H1 (cell line): ENCODE data around the gene GSPT1. TPM values are rescaled to one million over a fixed set of nuclear protein-coding genes. Genes with fewer than 3 reads are reported as not detected.

Experiments
- CHD7 ChIP-seq: fragments of 300-600 bp; sonication (generic); IDR thresholded peaks from 2 replicates; pipeline ENCODE4 v1.7.1; 2012; ENCODE audit warnings: low read length, moderate library complexity, mild to moderate bottlenecking, inconsistent platforms; ENCODE audit not compliant: insufficient replicate concordance
- CTBP2 ChIP-seq: IDR thresholded peaks from 2 replicates; pipeline ENCODE4 v1.7.0; 2011; ENCODE audit warnings: borderline replicate concordance, mild to moderate bottlenecking, moderate library complexity, mixed read lengths, low read length; ENCODE audit not compliant: insufficient read depth, insufficient read length
- FOSL1 ChIP-seq: IDR thresholded peaks from 2 replicates; pipeline ENCODE4 v1.6.1; 2011; ENCODE audit warnings: mild to moderate bottlenecking, low read depth, low read length, moderate library complexity; ENCODE audit not compliant: insufficient read depth
- NANOG ChIP-seq: IDR thresholded peaks from 2 replicates; pipeline ENCODE4 v1.6.1; 2011; ENCODE audit warnings: low read length, low read depth, mild to moderate bottlenecking, inconsistent platforms; ENCODE audit not compliant: insufficient read depth, poor library complexity, severe bottlenecking
- RBBP5 ChIP-seq: IDR thresholded peaks from 2 replicates; pipeline ENCODE4 v1.7.1; 2012; ENCODE audit warnings: low read depth, mild to moderate bottlenecking, inconsistent platforms, low read length, moderate library complexity, borderline replicate concordance
- RXRA ChIP-seq: IDR thresholded peaks from 2 replicates; pipeline ENCODE4 v1.6.1; 2011; ENCODE audit warnings: low read depth, mild to moderate bottlenecking, low read length, moderate library complexity; ENCODE audit not compliant: insufficient read depth
- SAP30 ChIP-seq: fragments of 300-600 bp; sonication (generic); IDR thresholded peaks from 2 replicates; pipeline ENCODE4 v1.7.1; 2012; ENCODE audit warnings: low read length, moderate library complexity, mild to moderate bottlenecking, inconsistent platforms; ENCODE audit not compliant: insufficient read depth, insufficient replicate concordance
- SP4 ChIP-seq: IDR thresholded peaks from 2 replicates; pipeline ENCODE4 v1.6.1; 2012; ENCODE audit warnings: low read length, inconsistent platforms
- SUZ12 ChIP-seq: fragments of 200-600 bp; sonication (generic); IDR thresholded peaks from 2 replicates; pipeline ENCODE4 v1.6.1; 2012; ENCODE audit warnings: mild to moderate bottlenecking, inconsistent platforms, low read length, moderate library complexity, mixed read lengths
- TCF12 ChIP-seq: IDR thresholded peaks from 2 replicates; pipeline ENCODE4 v1.6.1; 2011; ENCODE audit warnings: low read depth, mild to moderate bottlenecking, low read length
- polyA plus RNA-seq, 7 experiments: library from polyadenylated mRNA; depleted of rRNA in 3 of 7; stranded (reverse) in 5 of 7; unstranded in 2 of 7; fragments of >200 nt in 5 of 7; fragments of 200-250 nt in 2 of 7; gene quantifications; 1 replicate in 5 of 7; 2 replicates in 1 of 7; 4 replicates in 1 of 7; pipeline versions ENCODE4 v1.2.1 to v1.2.3, GENCODE V29; 2011 to 2013; ENCODE audit warnings: missing spikeins in 2 of 7, mixed read lengths in 2 of 7
- total RNA-seq: library from RNA; stranded (reverse); fragmentation: NEBNext Ultra II Directional; extraction: Animal tissue kit (Norgen Biotek cat#: 25700); gene quantifications from 2 replicates; pipeline ENCODE4 v1.2.1, GENCODE V29; 2021

GSPT1 gene
- total and polyA plus RNA-seq, 2 of the 8 experiments (the other 6 are each of a cell fraction or from before 2014, with no cell fraction given), result 51.0 to 204 TPM

GRCh38 chr16:11862489-11862888 is 53.3 kb downstream of the GSPT1 start (continued):
- TF ChIP-seq CHD7 (no peak), SAP30 (no peak), TCF12 (no peak), CTBP2 (no peak), SUZ12 (no peak), RBBP5 (no peak), FOSL1 (no peak), NANOG (no peak), RXRA (no peak), SP4 (no peak)
